ENCODE data around the gene PIEZO2.

GRCh38 chr18:11106894-11107293, 42.5 kb downstream of the PIEZO2 start:
- TF ChIP-seq, protein P1, sequence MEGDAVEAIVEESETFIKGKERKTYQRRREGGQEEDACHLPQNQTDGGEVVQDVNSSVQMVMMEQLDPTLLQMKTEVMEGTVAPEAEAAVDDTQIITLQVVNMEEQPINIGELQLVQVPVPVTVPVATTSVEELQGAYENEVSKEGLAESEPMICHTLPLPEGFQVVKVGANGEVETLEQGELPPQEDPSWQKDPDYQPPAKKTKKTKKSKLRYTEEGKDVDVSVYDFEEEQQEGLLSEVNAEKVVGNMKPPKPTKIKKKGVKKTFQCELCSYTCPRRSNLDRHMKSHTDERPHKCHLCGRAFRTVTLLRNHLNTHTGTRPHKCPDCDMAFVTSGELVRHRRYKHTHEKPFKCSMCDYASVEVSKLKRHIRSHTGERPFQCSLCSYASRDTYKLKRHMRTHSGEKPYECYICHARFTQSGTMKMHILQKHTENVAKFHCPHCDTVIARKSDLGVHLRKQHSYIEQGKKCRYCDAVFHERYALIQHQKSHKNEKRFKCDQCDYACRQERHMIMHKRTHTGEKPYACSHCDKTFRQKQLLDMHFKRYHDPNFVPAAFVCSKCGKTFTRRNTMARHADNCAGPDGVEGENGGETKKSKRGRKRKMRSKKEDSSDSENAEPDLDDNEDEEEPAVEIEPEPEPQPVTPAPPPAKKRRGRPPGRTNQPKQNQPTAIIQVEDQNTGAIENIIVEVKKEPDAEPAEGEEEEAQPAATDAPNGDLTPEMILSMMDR (IDR thresholded peaks at IDR 0.05; ENCODE audit: poor library complexity, severe bottlenecking) = no peak
- TF ChIP-seq RAD21 (conservative IDR thresholded peaks at IDR 0.05) (no peak), POLR2AphosphoS5 (IDR thresholded peaks at IDR 0.05) (no peak), REST (IDR thresholded peaks at IDR 0.05; ENCODE audit: borderline replicate concordance) (no peak)
